ENCODE measurements around the gene SERPINH1.
A peak's percentile ranks its signal among the peaks of the same experiment; 100 is the strongest.
"Not testable (repeated sequence)": the region's sequence is repeated elsewhere in the genome, so short reads cannot be mapped to it uniquely, and the experiment has no call there.

Gene SERPINH1

GRCh38 chr11:75582895-75583717 lies 21.1 kb downstream of the SERPINH1 start:
- Mint-ChIP-seq H3K27me3 (peaks cover 9 to 16% of the 10 kb centered on the region in 2 donors), H3K27ac (peak overlapping the region; percentile 95), H3K36me3 (no peaks in the 10 kb centered on the region), H3K4me1 (peaks cover 23 to 34% of the 10 kb centered on the region in 2 donors), H3K4me3 (peak overlapping the region; percentile 83 to 85), H3K9me3 (no peaks in the 10 kb centered on the region)
- DNase-seq (peak; percentile 49), ATAC-seq (replicated peaks) (peak; percentile 89 to 92)

DNA sequence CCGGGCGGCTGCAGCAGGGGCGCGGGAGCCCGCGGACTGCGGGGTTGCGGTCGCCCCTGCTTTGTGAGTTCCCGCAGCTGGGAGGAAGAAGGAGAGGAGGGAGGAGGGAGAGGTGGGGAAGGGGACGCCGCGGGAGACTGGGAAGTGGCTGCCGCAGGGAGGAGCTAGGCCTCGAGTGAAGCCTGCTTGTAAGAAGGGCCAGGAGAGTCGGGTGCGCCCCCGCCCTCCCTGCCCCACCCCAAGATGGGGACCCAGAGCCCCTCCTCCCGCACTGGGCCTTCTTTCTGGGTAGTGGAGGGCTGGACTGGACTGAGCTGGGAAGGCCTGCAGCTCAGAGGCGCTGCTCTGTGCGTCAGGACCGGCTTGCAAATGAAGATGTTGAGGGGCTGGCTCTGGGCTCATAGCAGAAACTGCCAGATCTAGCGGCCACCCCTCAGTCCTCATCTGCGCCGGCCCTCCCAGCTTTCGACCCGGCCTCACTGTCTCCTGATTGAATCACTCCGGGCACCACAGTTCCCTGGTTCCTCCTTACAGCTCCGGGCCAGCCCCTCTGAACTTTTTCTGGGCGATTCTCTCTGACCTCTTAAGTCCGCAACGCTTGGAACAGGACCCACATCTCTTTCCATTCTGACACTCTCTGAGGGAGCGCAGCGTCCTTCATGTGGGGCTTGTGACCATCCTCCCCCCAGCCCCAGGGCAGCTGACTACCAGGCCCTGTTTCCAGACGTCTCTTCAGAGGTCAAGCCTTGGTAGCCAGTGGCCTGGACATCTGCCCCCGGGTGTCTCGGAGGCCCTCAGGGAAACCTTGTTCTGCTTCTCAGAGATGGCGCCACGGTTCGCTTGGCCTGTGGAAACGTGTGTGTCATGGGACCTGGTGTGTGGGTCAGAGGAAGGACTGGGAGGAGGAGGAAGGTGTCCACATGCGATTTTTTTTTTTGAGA lies 21.9 kb downstream of the SERPINH1 start:
- H3K4me3 Mint-ChIP-seq, result peak overlapping the region; percentile 81 to 85
- H3K9me3 Mint-ChIP-seq, result no peaks in the 10 kb centered on the region
- peak overlapping the region; percentile 92 for H3K27ac Mint-ChIP-seq
- no peak for DNase-seq
- H3K27me3 Mint-ChIP-seq, result peaks cover 9 to 16% of the 10 kb centered on the region in 2 donors
- H3K4me1 Mint-ChIP-seq, result peaks cover 23 to 34% of the 10 kb centered on the region in 2 donors
- no peaks in the 10 kb centered on the region for H3K36me3 Mint-ChIP-seq
- ATAC-seq (replicated peaks), result peak; percentile 33 to 41

DNA sequence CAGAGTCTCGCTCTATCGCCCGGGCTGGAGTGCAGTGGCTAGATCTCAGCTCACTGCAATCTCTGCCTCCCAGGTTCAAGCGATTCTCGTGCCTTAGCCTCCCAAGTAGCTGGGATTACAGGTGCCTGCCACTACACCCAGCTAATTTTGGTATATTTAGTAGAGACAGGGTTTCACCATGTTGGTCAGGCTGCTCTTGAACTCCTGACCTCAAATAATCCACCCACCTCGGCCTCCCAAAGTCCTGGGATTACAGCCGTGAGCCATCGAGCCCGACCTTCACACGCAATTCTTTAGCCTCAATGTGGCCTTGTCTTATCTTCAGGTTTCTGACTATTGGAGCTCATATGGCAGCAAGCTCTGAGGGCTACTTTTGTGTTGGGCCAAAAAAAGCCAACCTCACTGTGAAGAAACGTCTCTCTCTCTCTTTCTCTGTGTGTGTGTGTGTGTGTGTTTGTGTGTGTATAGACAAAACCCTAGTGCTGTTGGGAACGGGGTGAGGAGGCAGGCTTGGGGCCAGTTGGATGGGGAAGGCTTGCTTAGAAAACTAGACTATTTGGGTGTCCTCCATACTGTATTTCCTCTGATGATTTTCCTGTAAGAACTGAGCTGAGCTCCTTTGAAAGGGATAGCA lies 22.7 kb downstream of the SERPINH1 start:
- not testable (repeated sequence) for DNase-seq; H3K36me3 Mint-ChIP-seq; ATAC-seq (replicated peaks); H3K9me3 Mint-ChIP-seq
- Mint-ChIP-seq H3K4me3 (peak overlapping the region; percentile 81 to 85), H3K4me1 (peaks cover 20 to 28% of the 10 kb centered on the region in 2 donors), H3K27me3 (peaks cover 9 to 16% of the 10 kb centered on the region in 2 donors), H3K27ac (peak overlapping the region; percentile 92)

DNA sequence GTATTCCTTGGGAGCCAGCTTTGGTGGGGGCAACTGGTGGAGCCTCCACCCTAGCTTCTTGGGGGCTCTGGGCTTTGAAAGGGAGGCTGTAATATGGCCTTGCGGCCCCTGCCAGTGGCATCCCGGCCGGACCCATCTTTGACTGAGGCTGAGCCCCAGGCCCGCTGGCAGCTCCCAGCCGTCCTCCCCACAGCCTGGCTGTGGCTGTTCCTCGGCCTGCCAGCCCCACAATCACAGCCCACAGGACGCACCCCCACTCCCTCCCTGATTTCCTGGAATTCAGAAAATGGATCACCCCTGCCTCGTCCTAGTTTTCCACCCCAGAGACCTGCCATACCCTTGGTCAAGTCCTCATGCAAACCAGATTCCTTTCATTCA lies 23.2 kb downstream of the SERPINH1 start:
- H3K4me1 Mint-ChIP-seq, result peaks cover 17 to 23% of the 10 kb centered on the region in 2 donors
- ATAC-seq (replicated peaks), result no peak
- H3K9me3 Mint-ChIP-seq, result no peaks in the 10 kb centered on the region
- DNase-seq, result no peak
- no peaks in the 10 kb centered on the region for H3K36me3 Mint-ChIP-seq
- peak overlapping the region in 1 of 2 donors; percentile 47 for H3K4me3 Mint-ChIP-seq
- no peak overlapping the region for H3K27ac Mint-ChIP-seq
- H3K27me3 Mint-ChIP-seq, result peaks cover 9 to 16% of the 10 kb centered on the region in 2 donors

DNA sequence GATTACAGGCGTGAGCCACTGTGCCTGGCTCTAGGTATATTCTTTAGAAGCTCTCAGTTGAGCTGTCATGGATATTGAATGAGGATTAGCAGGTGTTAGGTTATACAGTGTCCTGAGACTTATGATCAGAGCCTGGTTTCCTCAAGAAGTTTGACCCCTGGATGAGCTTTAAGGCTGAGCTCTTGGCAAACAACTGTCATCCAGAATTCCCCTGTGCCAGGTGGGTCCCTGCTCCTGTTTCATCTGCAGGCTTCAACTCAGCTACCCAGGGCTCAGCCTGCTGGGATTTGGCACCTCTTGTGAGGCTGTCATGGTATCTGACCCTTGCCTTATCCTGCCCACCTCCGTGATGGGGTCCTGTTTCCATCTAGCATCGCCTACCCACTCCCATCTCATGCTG lies 24.3 kb downstream of the SERPINH1 start:
- DNase-seq, result no peak
- H3K27me3 Mint-ChIP-seq, result peaks cover 9 to 15% of the 10 kb centered on the region in 2 donors
- no peaks in the 10 kb centered on the region for H3K9me3 Mint-ChIP-seq
- ATAC-seq (replicated peaks), result no peak
- H3K36me3 Mint-ChIP-seq, result no peaks in the 10 kb centered on the region
- H3K4me1 Mint-ChIP-seq, result peaks cover 17 to 19% of the 10 kb centered on the region in 2 donors
- H3K27ac Mint-ChIP-seq, result no peak overlapping the region
- H3K4me3 Mint-ChIP-seq, result no peak overlapping the region

DNA sequence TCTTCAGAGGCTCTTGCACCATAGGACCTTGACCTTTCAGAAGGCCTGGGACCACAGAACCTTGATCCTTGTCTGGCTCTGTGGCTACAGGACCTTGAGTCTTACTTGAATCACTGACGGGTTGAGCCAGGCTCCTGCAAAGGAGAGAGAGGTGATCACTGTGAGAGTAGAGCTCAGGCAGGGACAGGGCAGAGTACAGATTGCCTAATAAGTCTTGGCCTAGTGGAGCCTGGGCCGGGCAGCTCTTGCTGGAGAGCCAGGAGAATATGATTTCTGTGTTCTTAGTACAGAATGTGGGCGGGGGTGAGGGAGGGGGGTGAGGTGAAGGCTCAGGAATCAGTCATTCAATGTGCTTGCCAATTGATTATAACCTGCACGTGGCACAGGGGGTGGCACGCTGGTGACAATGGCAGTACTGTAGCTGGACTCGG lies 26.0 kb downstream of the SERPINH1 start:
- no peaks in the 10 kb centered on the region for H3K36me3 Mint-ChIP-seq
- peaks cover 8 to 9% of the 10 kb centered on the region in 2 donors for H3K4me1 Mint-ChIP-seq
- H3K27ac Mint-ChIP-seq, result no peak overlapping the region
- DNase-seq (no peak), ATAC-seq (replicated peaks) (no peak)
- no peak overlapping the region for H3K4me3 Mint-ChIP-seq
- H3K27me3 Mint-ChIP-seq, result peaks cover 9 to 16% of the 10 kb centered on the region in 2 donors
- H3K9me3 Mint-ChIP-seq, result no peaks in the 10 kb centered on the region

DNA sequence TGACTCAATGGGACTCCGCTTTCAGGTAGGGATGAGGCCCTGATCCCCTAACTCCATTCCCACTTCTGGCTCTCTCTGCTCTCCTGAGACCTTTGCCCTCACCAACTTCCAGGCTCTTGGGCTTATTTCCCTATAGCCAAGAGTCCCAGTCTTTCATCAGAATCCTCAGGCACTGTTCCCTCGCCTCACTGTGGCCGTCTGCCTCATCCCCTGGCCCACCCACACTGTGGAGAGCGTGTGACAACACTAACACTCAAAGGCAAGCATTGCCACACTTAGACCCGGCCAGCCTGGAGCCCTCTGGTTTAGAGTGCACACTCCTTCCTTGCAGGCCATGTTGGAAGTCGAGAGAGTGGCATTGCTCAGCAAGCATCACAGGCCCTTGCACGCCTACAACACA lies 27.0 kb downstream of the SERPINH1 start:
- no peaks in the 10 kb centered on the region for H3K9me3 Mint-ChIP-seq
- no peak overlapping the region for H3K27ac Mint-ChIP-seq
- no peaks in the 10 kb centered on the region for H3K36me3 Mint-ChIP-seq
- no peak overlapping the region for H3K4me3 Mint-ChIP-seq
- H3K4me1 Mint-ChIP-seq, result peaks cover 4 to 6% of the 10 kb centered on the region in 2 donors
- DNase-seq (no peak), ATAC-seq (replicated peaks) (no peak)
- peaks cover 14 to 23% of the 10 kb centered on the region in 2 donors for H3K27me3 Mint-ChIP-seq

DNA sequence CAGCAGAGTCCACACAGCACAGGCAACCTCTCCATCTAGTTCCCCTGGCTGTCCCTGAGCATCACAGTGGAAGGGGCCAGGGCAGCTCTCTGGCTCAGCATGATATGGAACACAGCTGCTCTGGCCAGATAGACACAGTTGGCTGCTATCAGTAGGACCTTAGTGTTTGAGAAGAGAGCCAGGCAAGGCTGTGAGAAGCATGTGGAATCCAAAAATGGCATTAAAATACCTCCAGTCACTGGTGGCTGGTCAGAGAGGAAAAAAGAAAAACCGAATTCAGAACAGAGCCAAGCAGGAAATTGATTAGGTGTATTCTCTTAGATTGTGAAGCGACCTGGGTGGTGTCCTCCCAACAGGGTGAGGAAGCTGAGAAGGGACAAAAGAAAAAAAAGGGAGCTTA lies 27.9 kb downstream of the SERPINH1 start:
- H3K9me3 Mint-ChIP-seq, result no peaks in the 10 kb centered on the region
- ATAC-seq (replicated peaks), result no peak
- no peaks in the 10 kb centered on the region for H3K36me3 Mint-ChIP-seq
- no peak for DNase-seq
- peak overlapping the region; percentile 6 for H3K27ac Mint-ChIP-seq
- H3K4me3 Mint-ChIP-seq, result no peak overlapping the region
- peaks cover under 1 to 1% of the 10 kb centered on the region in 2 donors for H3K4me1 Mint-ChIP-seq
- H3K27me3 Mint-ChIP-seq, result peaks cover 14 to 23% of the 10 kb centered on the region in 2 donors

DNA sequence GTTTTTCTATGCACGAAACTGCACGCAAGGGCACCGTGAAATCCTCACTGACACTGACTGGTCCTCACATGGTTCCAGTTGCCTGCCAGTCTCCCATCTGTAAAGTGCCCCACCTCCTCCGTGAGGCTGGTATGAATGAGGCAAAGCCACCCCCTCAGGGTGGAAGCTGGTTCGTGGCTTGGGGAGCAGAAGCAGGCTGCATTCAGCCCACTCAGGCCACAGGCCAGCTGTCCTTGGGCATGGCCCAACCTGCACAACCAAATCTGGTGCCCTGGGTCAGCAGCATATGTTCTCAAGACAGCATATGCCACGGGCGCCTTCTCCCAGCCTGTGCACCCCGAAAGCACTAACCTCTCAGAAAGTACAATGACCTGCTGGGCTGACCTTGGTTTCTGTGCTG lies 29.3 kb downstream of the SERPINH1 start:
- ATAC-seq (replicated peaks) (no peak), DNase-seq (no peak)
- peaks cover 11 to 12% of the 10 kb centered on the region in 2 donors for H3K4me1 Mint-ChIP-seq
- no peak overlapping the region for H3K27ac Mint-ChIP-seq
- peaks cover 14 to 18% of the 10 kb centered on the region in 2 donors for H3K27me3 Mint-ChIP-seq
- no peak overlapping the region for H3K4me3 Mint-ChIP-seq
- H3K9me3 Mint-ChIP-seq, result no peaks in the 10 kb centered on the region
- H3K36me3 Mint-ChIP-seq, result no peaks in the 10 kb centered on the region

DNA sequence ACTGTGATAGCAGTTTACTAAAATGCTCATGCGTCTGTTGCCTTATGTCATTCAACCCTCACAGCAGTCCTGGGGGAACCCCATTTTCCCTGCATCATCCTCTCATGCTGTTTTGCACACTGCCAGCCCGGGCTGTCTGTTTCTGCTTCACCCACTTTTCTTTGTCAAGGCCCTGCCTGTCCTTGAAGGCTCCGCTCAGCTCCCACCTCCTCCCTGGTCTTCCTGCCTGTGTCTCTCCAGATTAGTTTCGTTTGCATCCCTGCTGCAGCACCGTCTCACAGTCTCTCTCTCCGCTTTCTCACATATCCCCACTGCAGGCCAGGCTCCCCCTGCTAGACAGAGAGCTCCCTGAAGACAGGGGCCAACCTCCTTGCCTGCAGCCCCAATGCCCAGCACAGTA lies 29.9 kb downstream of the SERPINH1 start:
- H3K9me3 Mint-ChIP-seq, result no peaks in the 10 kb centered on the region
- peaks cover 11 to 12% of the 10 kb centered on the region in 2 donors for H3K4me1 Mint-ChIP-seq
- DNase-seq (no peak), ATAC-seq (replicated peaks) (no peak)
- H3K4me3 Mint-ChIP-seq, result no peak overlapping the region
- peaks cover 14 to 18% of the 10 kb centered on the region in 2 donors for H3K27me3 Mint-ChIP-seq
- no peaks in the 10 kb centered on the region for H3K36me3 Mint-ChIP-seq
- no peak overlapping the region for H3K27ac Mint-ChIP-seq

GRCh38 chr11:75592715-75593114 lies 30.7 kb downstream of the SERPINH1 start:
- no peak for DNase-seq
- Mint-ChIP-seq H3K4me1 (peaks cover 11 to 12% of the 10 kb centered on the region in 2 donors), H3K9me3 (no peaks in the 10 kb centered on the region), H3K36me3 (no peaks in the 10 kb centered on the region), H3K27me3 (peaks cover 14 to 18% of the 10 kb centered on the region in 2 donors), H3K4me3 (no peak overlapping the region), H3K27ac (no peak overlapping the region)
- ATAC-seq (replicated peaks), result no peak

DNA sequence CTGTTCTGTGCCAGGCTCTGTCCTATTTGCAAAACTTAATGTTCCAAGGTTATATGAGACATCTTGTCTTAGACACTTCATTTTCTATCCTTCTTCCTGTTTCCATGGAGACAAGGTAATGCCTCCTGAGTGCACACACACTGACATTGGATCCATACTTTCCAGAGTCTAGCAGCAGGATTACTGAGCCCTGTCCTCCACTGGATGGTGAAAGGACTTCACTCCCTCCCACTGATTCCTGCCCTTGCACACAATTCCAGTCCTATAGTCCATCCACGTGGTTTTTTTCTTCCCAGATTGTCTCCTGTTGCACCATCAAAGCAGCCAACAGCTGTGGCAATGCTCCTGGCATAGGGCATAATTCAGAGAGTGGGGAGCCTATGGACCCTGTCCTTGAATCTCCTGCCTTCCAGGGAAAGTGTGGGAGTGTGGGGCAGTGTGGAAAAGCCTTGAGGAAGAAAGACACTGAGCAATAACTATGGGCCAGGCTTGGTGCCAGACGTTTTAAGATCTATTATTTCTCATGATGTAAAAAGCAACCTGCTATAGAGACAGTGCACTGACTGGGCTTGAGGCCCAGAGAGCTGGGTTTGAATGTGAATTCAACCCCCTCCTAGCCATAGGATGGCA lies 31.3 kb downstream of the SERPINH1 start:
- DNase-seq (no peak), ATAC-seq (replicated peaks) (no peak)
- Mint-ChIP-seq H3K9me3 (no peaks in the 10 kb centered on the region), H3K4me1 (peaks cover 11 to 12% of the 10 kb centered on the region in 2 donors), H3K36me3 (no peaks in the 10 kb centered on the region), H3K4me3 (no peak overlapping the region), H3K27ac (no peak overlapping the region), H3K27me3 (peaks cover 14 to 18% of the 10 kb centered on the region in 2 donors)

DNA sequence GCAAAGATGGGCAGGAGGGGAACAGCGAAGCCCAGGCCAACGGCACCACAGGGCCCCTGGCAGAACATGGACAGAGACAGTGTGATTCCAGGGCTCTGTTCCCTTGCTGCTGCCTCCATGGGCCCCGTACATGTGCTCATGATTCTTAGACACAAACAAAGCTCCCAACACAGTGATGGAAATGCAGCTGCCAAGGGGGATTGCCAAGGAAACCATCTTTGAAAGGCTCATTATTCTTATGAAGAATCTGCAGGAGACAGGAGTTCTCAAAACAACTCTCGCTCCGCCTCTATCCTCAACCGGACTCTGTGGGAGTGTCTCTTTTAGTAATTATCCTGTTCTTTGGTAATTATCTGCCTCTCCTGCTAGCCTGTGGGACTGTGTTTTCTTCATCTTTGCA lies 32.2 kb downstream of the SERPINH1 start:
- no peak overlapping the region for H3K4me3 Mint-ChIP-seq
- H3K36me3 Mint-ChIP-seq, result no peaks in the 10 kb centered on the region
- no peaks in the 10 kb centered on the region for H3K9me3 Mint-ChIP-seq
- H3K27me3 Mint-ChIP-seq, result peaks cover 14 to 18% of the 10 kb centered on the region in 2 donors
- no peak overlapping the region for H3K27ac Mint-ChIP-seq
- no peak for ATAC-seq (replicated peaks)
- DNase-seq, result no peak
- peaks cover 11 to 12% of the 10 kb centered on the region in 2 donors for H3K4me1 Mint-ChIP-seq

Data from stimulated activated naive B cell treated with anti-CD40 and anti-IgM and Interleukin-4, amounts not matched to agents 10 μg/mL and 1 μg/mL and 100 μg/mL, for 72 hours (primary cell).